GM23338 (cell line): Measurements from ENCODE around the gene EVI5. TPM values are rescaled to one million over a fixed set of nuclear protein-coding genes. Genes with fewer than 3 reads are reported as not detected.

ENCODE experiments used
- ATAC-seq: fragments of 200-7000 bp; cut with Tn5 transposase; 3 replicates; pipeline ENCODE4 v1.9.1; 2020
- DNase-seq: peaks from one replicate; pipeline ENCODE4 v3.0.0-alpha.2; 2015; ENCODE audit warnings: low spot score
- H2AFZ ChIP-seq: fragments of 200-600 bp; sonication (generic); 2 replicates; pipeline ENCODE4 v1.8.0; 2016; ENCODE audit warnings: antibody characterized with exemption, mild to moderate bottlenecking, moderate library complexity
- H3F3A ChIP-seq: fragments of 200-600 bp; sonication (generic); replicated peaks from 2 replicates; pipeline ENCODE4 v1.8.0; 2017; ENCODE audit warnings: antibody characterized with exemption, mixed run types, low read depth
- H3K27ac ChIP-seq: fragments of 200-600 bp; sonication (generic); 2 replicates; pipeline ENCODE4 v1.6.1; 2016; ENCODE audit warnings: low read depth
- H3K27me3 ChIP-seq: fragments of 200-600 bp; sonication (generic); 2 replicates; pipeline ENCODE4 v1.8.0; 2016; ENCODE audit warnings: mild to moderate bottlenecking, mixed run types, moderate library complexity; ENCODE audit not compliant: insufficient read depth
- H3K36me3 ChIP-seq: fragments of 200-600 bp; sonication (generic); 2 replicates; pipeline ENCODE4 v1.8.0; 2016; ENCODE audit warnings: mild to moderate bottlenecking; ENCODE audit not compliant: insufficient read depth
- H3K4me1 ChIP-seq: fragments of 200-600 bp; sonication (generic); 2 replicates; pipeline ENCODE4 v1.8.0; 2016; ENCODE audit warnings: mild to moderate bottlenecking, moderate library complexity; ENCODE audit not compliant: insufficient read depth
- H3K4me2 ChIP-seq: fragments of 200-600 bp; sonication (generic); 2 replicates; pipeline ENCODE4 v1.7.1; 2017; ENCODE audit warnings: mixed run types
- H3K4me3 ChIP-seq: fragments of 200-600 bp; sonication (generic); 2 replicates; pipeline ENCODE4 v1.6.1; 2016; ENCODE audit warnings: mixed run types
- H3K79me2 ChIP-seq: fragments of 200-600 bp; sonication (generic); replicated peaks from 2 replicates; pipeline ENCODE4 v1.8.0; 2017; ENCODE audit warnings: mild to moderate bottlenecking; ENCODE audit not compliant: insufficient read depth
- H3K9me2 ChIP-seq: fragments of 200-600 bp; sonication (generic); 2 replicates; pipeline ENCODE4 v1.8.0; 2017; ENCODE audit not compliant: insufficient read depth
- H4K20me1 ChIP-seq: fragments of 200-600 bp; sonication (generic); replicated peaks from 2 replicates; pipeline ENCODE4 v1.8.0; 2017; ENCODE audit warnings: mild to moderate bottlenecking; ENCODE audit not compliant: insufficient read depth
- H3K27ac Mint-ChIP-seq: 2 replicates; pipeline ENCODE4 v1.8.0; 2020; ENCODE audit warnings: inconsistent platforms, mild to moderate bottlenecking, moderate library complexity, mixed read lengths
- H3K27me3 Mint-ChIP-seq: 3 replicates; pipeline ENCODE4 v1.8.0; 2022; ENCODE audit warnings: low read depth, mild to moderate bottlenecking, moderate library complexity, mixed read lengths, inconsistent platforms; ENCODE audit not compliant: insufficient read depth, poor library complexity
- H3K36me3 Mint-ChIP-seq: 3 replicates; pipeline ENCODE4 v1.8.0; 2021; ENCODE audit warnings: low read depth, mild to moderate bottlenecking, inconsistent platforms, moderate library complexity, mixed read lengths
- H3K4me1 Mint-ChIP-seq: 3 replicates; pipeline ENCODE4 v1.8.0; 2020; ENCODE audit warnings: mild to moderate bottlenecking, inconsistent platforms, mixed read lengths
- H3K4me3 Mint-ChIP-seq: 3 replicates; pipeline ENCODE4 v1.8.0; 2021; ENCODE audit warnings: moderate library complexity, mild to moderate bottlenecking, inconsistent platforms, mixed read lengths
- H3K9me3 Mint-ChIP-seq: 3 replicates; pipeline ENCODE4 v1.8.0; 2020; ENCODE audit warnings: moderate library complexity, mild to moderate bottlenecking, inconsistent platforms, mixed read lengths
- EZH2phosphoT487 ChIP-seq: fragments of 200-600 bp; sonication (generic); IDR thresholded peaks from one replicate; pipeline ENCODE4 v1.8.1; 2018; ENCODE audit warnings: antibody characterized with exemption; ENCODE audit not compliant: unreplicated experiment
- NANOG ChIP-seq: IDR thresholded peaks from 2 replicates; pipeline ENCODE4 v1.6.1; 2016; ENCODE audit warnings: antibody characterized with exemption, borderline replicate concordance
- POLR2AphosphoS5 ChIP-seq: IDR thresholded peaks from 2 replicates; pipeline ENCODE4 v1.6.1; 2016; ENCODE audit warnings: antibody characterized with exemption, low read depth
- REST ChIP-seq: IDR thresholded peaks from one replicate; pipeline ENCODE4 v1.6.1; 2018; ENCODE audit warnings: antibody characterized with exemption; ENCODE audit not compliant: unreplicated experiment
- polyA plus RNA-seq: library from polyadenylated mRNA; unstranded; fragments of >200 nt; fragmentation: Nextera tagmentation; extraction: Ambion mirVana; gene quantifications from 2 replicates; pipeline ENCODE4 v1.2.1, GENCODE V29; 2016
- total RNA-seq: library from RNA; depleted of rRNA; stranded (reverse); fragments of >200 nt; shearing (Covaris generic); gene quantifications from 2 replicates; pipeline ENCODE4 v1.2.3, GENCODE V29; 2014
- TF ChIP-seq, protein P1 (sequence below): IDR thresholded peaks from 2 replicates; pipeline ENCODE4 v1.6.1; 2016; ENCODE audit warnings: antibody characterized with exemption
- TF ChIP-seq, protein P2 (sequence below): fragments of 250-450 bp; sonication (Bioruptor Pico); IDR thresholded peaks from 2 replicates; pipeline ENCODE4 v1.5.0; 2020; ENCODE audit warnings: mild to moderate bottlenecking, moderate library complexity

Gene EVI5
- total and polyA plus RNA-seq, 2 experiments from 2014 or later, result 15.6 to 24.8 TPM

DNA sequence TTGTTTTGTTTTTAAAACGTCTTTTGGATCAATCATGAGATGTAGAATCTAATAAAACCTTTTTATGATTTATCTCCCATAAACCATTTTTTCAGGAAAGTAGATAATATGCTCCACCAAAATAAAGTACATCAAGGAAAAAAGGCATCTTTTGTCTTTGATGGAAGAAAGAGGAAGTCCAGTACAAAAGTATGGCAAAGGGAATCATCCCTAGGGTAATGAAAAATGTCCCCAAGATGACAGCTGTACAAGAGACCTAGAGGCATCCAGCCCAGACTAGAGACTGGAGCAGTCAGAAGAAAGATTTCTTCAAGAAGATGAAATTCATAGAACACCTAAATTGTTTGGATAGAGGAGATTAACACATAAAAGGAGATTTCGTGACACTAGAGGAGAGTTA, 265.9 kb downstream of the EVI5 start:
- H3K79me2 ChIP-seq, result no peaks in the 10 kb centered on the region
- ATAC-seq (no peak), DNase-seq (no peak)
- no peak overlapping the region for H3K27ac ChIP-seq
- Mint-ChIP-seq H3K4me3 (no peak overlapping the region), H3K27me3 (no peaks in the 10 kb centered on the region), H3K4me1 (no peaks in the 10 kb centered on the region), H3K9me3 (no peaks in the 10 kb centered on the region), H3K36me3 (no peaks in the 10 kb centered on the region), H3K27ac (no peak overlapping the region)
- TF ChIP-seq EZH2phosphoT487 (no peak), POLR2AphosphoS5 (no peak), REST (no peak), NANOG (no peak)
- TF ChIP-seq, protein P1, sequence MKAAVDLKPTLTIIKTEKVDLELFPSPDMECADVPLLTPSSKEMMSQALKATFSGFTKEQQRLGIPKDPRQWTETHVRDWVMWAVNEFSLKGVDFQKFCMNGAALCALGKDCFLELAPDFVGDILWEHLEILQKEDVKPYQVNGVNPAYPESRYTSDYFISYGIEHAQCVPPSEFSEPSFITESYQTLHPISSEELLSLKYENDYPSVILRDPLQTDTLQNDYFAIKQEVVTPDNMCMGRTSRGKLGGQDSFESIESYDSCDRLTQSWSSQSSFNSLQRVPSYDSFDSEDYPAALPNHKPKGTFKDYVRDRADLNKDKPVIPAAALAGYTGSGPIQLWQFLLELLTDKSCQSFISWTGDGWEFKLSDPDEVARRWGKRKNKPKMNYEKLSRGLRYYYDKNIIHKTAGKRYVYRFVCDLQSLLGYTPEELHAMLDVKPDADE, result no peak
- TF ChIP-seq, protein P2, sequence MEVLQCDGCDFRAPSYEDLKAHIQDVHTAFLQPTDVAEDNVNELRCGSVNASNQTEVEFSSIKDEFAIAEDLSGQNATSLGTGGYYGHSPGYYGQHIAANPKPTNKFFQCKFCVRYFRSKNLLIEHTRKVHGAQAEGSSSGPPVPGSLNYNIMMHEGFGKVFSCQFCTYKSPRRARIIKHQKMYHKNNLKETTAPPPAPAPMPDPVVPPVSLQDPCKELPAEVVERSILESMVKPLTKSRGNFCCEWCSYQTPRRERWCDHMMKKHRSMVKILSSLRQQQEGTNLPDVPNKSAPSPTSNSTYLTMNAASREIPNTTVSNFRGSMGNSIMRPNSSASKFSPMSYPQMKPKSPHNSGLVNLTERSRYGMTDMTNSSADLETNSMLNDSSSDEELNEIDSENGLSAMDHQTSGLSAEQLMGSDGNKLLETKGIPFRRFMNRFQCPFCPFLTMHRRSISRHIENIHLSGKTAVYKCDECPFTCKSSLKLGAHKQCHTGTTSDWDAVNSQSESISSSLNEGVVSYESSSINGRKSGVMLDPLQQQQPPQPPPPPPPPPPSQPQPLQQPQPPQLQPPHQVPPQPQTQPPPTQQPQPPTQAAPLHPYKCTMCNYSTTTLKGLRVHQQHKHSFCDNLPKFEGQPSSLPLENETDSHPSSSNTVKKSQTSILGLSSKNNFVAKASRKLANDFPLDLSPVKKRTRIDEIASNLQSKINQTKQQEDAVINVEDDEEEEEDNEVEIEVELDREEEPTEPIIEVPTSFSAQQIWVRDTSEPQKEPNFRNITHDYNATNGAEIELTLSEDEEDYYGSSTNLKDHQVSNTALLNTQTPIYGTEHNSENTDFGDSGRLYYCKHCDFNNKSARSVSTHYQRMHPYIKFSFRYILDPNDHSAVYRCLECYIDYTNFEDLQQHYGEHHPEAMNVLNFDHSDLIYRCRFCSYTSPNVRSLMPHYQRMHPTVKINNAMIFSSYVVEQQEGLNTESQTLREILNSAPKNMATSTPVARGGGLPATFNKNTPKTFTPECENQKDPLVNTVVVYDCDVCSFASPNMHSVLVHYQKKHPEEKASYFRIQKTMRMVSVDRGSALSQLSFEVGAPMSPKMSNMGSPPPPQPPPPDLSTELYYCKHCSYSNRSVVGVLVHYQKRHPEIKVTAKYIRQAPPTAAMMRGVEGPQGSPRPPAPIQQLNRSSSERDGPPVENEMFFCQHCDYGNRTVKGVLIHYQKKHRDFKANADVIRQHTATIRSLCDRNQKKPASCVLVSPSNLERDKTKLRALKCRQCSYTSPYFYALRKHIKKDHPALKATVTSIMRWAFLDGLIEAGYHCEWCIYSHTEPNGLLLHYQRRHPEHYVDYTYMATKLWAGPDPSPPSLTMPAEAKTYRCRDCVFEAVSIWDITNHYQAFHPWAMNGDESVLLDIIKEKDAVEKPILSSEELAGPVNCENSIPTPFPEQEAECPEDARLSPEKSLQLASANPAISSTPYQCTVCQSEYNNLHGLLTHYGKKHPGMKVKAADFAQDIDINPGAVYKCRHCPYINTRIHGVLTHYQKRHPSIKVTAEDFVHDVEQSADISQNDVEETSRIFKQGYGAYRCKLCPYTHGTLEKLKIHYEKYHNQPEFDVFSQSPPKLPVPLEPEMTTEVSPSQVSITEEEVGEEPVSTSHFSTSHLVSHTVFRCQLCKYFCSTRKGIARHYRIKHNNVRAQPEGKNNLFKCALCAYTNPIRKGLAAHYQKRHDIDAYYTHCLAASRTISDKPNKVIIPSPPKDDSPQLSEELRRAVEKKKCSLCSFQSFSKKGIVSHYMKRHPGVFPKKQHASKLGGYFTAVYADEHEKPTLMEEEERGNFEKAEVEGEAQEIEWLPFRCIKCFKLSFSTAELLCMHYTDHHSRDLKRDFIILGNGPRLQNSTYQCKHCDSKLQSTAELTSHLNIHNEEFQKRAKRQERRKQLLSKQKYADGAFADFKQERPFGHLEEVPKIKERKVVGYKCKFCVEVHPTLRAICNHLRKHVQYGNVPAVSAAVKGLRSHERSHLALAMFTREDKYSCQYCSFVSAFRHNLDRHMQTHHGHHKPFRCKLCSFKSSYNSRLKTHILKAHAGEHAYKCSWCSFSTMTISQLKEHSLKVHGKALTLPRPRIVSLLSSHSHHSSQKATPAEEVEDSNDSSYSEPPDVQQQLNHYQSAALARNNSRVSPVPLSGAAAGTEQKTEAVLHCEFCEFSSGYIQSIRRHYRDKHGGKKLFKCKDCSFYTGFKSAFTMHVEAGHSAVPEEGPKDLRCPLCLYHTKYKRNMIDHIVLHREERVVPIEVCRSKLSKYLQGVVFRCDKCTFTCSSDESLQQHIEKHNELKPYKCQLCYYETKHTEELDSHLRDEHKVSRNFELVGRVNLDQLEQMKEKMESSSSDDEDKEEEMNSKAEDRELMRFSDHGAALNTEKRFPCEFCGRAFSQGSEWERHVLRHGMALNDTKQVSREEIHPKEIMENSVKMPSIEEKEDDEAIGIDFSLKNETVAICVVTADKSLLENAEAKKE, result no peak
- H3K9me2 ChIP-seq, result no peaks in the 10 kb centered on the region
- no peaks in the 10 kb centered on the region for H4K20me1 ChIP-seq
- no peaks in the 10 kb centered on the region for H3K36me3 ChIP-seq
- no peaks in the 10 kb centered on the region for H3K27me3 ChIP-seq
- H2AFZ ChIP-seq, result no peak overlapping the region
- H3K4me3 ChIP-seq, result no peak overlapping the region
- H3K4me2 ChIP-seq, result no peak overlapping the region
- no peaks in the 10 kb centered on the region for H3F3A ChIP-seq
- H3K4me1 ChIP-seq, result no peaks in the 10 kb centered on the region
